Measurements from ENCODE around the gene RHEBL1. TPM values are rescaled to one million over a fixed set of nuclear protein-coding genes. Genes with fewer than 3 reads are reported as not detected.
A peak's percentile ranks its signal among the peaks of the same experiment; 100 is the strongest.

The RHEBL1 gene
- total RNA-seq, 4 donors from 2014 or later: 0.46 to 0.71 TPM; not detected in 2

GRCh38 chr12:49109641-49110463 lies 40.1 kb upstream of the RHEBL1 start:
- Histone ChIP-seq H3K4me1 (peaks cover 49 to 53% of the 10 kb centered on the region in 2 donors), H3K27ac (peak overlapping the region; percentile 92 to 100 (median 100)), H3K36me3 (peaks cover 0 to 11% of the 10 kb centered on the region in 2 donors), H3K9me3 (no peaks in the 10 kb centered on the region), H3K4me3 (peak overlapping the region; percentile 81 to 99 (median 99)), H3K27me3 (no peaks in the 10 kb centered on the region)
- intact Hi-C loops (cut with DNase I; ENCODE audit: low total_unique reads) (loop anchor here (1.0 to 2.0 kb wide), 4 partner anchors 20 to 92 kb away; partner anchors contain the start of genes KMT2D and PRKAG1), in situ Hi-C loops (cut with MboI; ENCODE audit: low sequenced_read_pairs in 4 of 4) (loop anchor here in 2 of 4 donors (10.0 kb wide), 1 partner anchor 45 kb away; the partner anchor contains the start of genes KMT2D (in 2 of the 2) and RHEBL1 (in 2 of the 2))
- TF ChIP-seq CTCF (IDR thresholded peaks at IDR 0.05 in 4 of 5, conservative IDR thresholded peaks at IDR 0.05 in 1 of 5): no peak
- no peak for TF ChIP-seq POLR2A (IDR thresholded peaks at IDR 0.05)
- ATAC-seq (peak; percentile 22 to 38), DNase-seq (peak; percentile 16 to 21)

GRCh38 chr12:49108958-49109404 lies 39.2 kb upstream of the RHEBL1 start:
- in situ Hi-C loops (cut with MboI; ENCODE audit: low sequenced_read_pairs in 4 of 4): no loop called here
- Histone ChIP-seq H3K27ac (peak overlapping the region; percentile 92 to 100 (median 100)), H3K4me3 (peak overlapping the region; percentile 81 to 99 (median 99)), H3K36me3 (peaks cover 0 to 17% of the 10 kb centered on the region in 2 donors), H3K9me3 (no peaks in the 10 kb centered on the region), H3K4me1 (peaks cover 50 to 53% of the 10 kb centered on the region in 2 donors), H3K27me3 (no peaks in the 10 kb centered on the region)
- DNase-seq (peak; percentile 40 to 70), ATAC-seq (peak; percentile 35 to 56)
- intact Hi-C loops (cut with DNase I; ENCODE audit: low total_unique reads): no loop called here
- TF ChIP-seq POLR2A (IDR thresholded peaks at IDR 0.05) (peak in 1 of 2 donors; percentile 30), CTCF (IDR thresholded peaks at IDR 0.05 in 4 of 5, conservative IDR thresholded peaks at IDR 0.05 in 1 of 5) (no peak)

- peak overlapping the region; percentile 34 to 48 (median 40) for H3K27ac ChIP-seq
- in situ Hi-C loops (cut with MboI; ENCODE audit: low sequenced_read_pairs in 4 of 4) (no loop called here), intact Hi-C loops (cut with DNase I; ENCODE audit: low total_unique reads) (no loop called here)
- H3K4me3 ChIP-seq: no peak overlapping the region
- DNase-seq (peak in 1 of 2 donors; percentile 18), ATAC-seq (no peak)
- TF ChIP-seq CTCF (IDR thresholded peaks at IDR 0.05 in 4 of 5, conservative IDR thresholded peaks at IDR 0.05 in 1 of 5) (no peak), POLR2A (IDR thresholded peaks at IDR 0.05) (no peak)
- no peaks in the 10 kb centered on the region for H3K9me3 ChIP-seq
- peaks cover 0 to 51% of the 10 kb centered on the region in 2 donors for H3K36me3 ChIP-seq
- peaks cover 45 to 46% of the 10 kb centered on the region in 2 donors for H3K4me1 ChIP-seq
- no peaks in the 10 kb centered on the region for H3K27me3 ChIP-seq
Observed at GRCh38 chr12:49105504-49106084, 35.8 kb upstream of the RHEBL1 start.

GRCh38 chr12:49104822-49105221 lies 35.0 kb upstream of the RHEBL1 start:
- intact Hi-C loops (cut with DNase I; ENCODE audit: low total_unique reads): no loop called here
- no peak for DNase-seq
- in situ Hi-C loops (cut with MboI; ENCODE audit: low sequenced_read_pairs in 4 of 4): no loop called here
- Histone ChIP-seq H3K27ac (peak overlapping the region in 1 of 4 donors; percentile 41), H3K4me1 (peaks cover 45 to 46% of the 10 kb centered on the region in 2 donors), H3K4me3 (no peak overlapping the region), H3K36me3 (peaks cover 1 to 59% of the 10 kb centered on the region in 2 donors), H3K27me3 (no peaks in the 10 kb centered on the region), H3K9me3 (no peaks in the 10 kb centered on the region)
- ATAC-seq: no peak
- TF ChIP-seq CTCF (IDR thresholded peaks at IDR 0.05 in 4 of 5, conservative IDR thresholded peaks at IDR 0.05 in 1 of 5) (no peak), POLR2A (IDR thresholded peaks at IDR 0.05) (no peak)

Measured in gastrocnemius medialis (tissue), 4 donors.